MG63 (cell line): ENCODE data around the gene EEFSEC. TPM values are rescaled to one million over a fixed set of nuclear protein-coding genes. Genes with fewer than 3 reads are reported as not detected.

Source experiments
- DNase-seq: peaks from one replicate; pipeline ENCODE4 v3.0.0-alpha.2; 2020
- H3K27me3 ChIP-seq: fragments of 250-450 bp; sonication (Bioruptor Pico); 2 replicates; pipeline ENCODE4 v1.5.1; 2020; ENCODE audit warnings: mild to moderate bottlenecking, moderate library complexity
- H3K36me3 ChIP-seq: fragments of 250-450 bp; sonication (Bioruptor Pico); 2 replicates; pipeline ENCODE4 v1.5.1; 2020; ENCODE audit warnings: mild to moderate bottlenecking, moderate library complexity
- H3K4me3 ChIP-seq: fragments of 250-450 bp; sonication (Bioruptor Pico); 2 replicates; pipeline ENCODE4 v1.5.1; 2020; ENCODE audit warnings: mild to moderate bottlenecking, moderate library complexity
- H3K9me3 ChIP-seq: fragments of 250-450 bp; sonication (Bioruptor Pico); 2 replicates; pipeline ENCODE4 v1.5.1; 2020; ENCODE audit warnings: mild to moderate bottlenecking, moderate library complexity
- total RNA-seq: library from RNA; depleted of rRNA; stranded (reverse); fragments of >200 nt; shearing (Covaris generic); gene quantifications from 2 replicates; pipeline ENCODE4 v1.2.3, GENCODE V29; 2014; ENCODE audit warnings: low replicate concordance

The EEFSEC gene
- total RNA-seq, 1 experiment from 2014 or later, result 6.8 TPM

DNA sequence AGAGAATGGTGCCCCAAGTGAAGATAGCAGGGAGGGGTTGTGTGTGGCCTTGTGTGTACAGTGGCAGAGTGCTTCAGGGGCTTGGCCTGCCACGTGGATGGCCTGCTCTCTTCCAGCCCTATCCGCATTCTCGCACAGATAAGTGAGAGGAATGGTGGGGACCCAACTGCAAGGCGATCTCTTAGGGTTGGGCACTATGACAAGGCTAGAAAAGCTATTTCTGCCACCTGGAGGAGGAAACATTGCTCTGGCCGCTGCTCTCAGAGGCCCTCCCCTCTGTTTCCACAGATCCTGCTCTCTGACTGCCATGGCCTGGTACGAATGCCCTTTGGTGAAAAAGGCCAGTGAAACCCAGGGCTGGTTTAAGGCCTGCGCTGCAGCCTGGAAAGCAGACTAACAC is 20.6 kb downstream of the EEFSEC start:
- no peaks in the 10 kb centered on the region for H3K9me3 ChIP-seq
- no peak overlapping the region for H3K4me3 ChIP-seq
- H3K27me3 ChIP-seq, result no peaks in the 10 kb centered on the region
- no peak for DNase-seq
- H3K36me3 ChIP-seq, result no peaks in the 10 kb centered on the region

DNA sequence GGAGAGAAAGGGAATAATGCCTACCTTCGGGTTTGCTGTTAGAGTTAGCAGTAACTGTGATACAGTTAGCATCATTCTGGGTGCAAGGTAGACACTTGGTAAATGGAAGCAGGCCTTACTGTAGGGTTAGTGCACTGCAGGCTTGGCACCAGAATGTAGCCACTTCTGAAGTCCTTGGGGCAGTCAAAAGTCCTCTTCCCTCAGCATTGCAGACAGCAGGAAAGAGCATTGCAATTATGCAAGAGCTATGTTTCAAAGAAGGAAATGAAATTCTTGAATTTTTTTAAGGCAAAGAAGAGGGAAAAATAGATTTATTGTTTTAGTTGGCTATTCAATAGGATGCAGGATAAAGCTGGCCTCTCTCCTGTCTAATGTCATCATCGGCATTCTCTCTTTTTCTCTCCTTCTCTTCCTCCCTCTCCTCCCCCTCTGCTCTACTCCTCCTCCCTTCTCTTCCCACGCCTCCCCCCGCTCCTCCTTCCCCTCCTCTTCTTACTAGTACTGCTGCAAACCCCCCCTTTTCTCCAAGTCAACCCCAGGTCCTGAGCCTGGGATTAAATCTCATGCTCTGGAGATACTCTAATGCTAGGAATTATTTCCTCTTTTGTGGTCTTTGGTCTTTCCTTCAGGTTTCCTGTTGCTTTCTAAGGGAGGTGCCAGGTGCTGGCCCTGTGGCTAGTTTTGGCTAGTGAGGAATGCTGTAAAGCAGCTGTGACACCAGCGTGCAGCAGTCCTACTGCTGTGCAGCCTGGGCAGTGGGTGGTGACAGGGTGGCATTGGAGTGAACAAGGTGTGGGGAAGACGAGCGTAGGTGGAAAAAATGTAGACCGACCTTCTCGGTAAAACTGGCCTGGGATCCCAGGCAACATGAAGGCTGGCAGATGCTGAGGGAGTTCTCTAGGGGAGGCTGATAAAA is 21.7 kb downstream of the EEFSEC start:
- Histone ChIP-seq H3K36me3 (no peaks in the 10 kb centered on the region), H3K4me3 (no peak overlapping the region), H3K27me3 (no peaks in the 10 kb centered on the region), H3K9me3 (no peaks in the 10 kb centered on the region)
- DNase-seq, result no peak

DNA sequence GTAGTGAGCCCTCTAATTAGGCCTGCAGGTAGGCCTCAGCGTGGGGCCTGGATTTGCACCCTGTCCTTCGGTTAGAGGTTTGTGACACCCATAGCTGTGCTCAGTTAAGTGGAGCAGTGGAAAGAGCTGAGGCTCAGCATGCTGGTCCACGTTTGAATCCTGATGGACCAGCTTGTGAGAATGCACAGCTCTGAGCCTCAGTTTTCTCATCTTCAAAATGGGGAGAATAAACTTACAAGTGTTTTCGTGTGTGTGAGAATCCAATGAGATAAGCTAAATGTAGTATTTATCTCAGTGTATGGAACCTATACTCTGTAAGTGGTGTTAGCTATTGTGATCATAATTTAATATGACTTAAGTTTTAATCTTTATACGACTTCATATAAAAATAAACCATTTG is 22.5 kb downstream of the EEFSEC start:
- H3K4me3 ChIP-seq, result no peak overlapping the region
- no peaks in the 10 kb centered on the region for H3K9me3 ChIP-seq
- DNase-seq, result no peak
- no peaks in the 10 kb centered on the region for H3K27me3 ChIP-seq
- no peaks in the 10 kb centered on the region for H3K36me3 ChIP-seq

DNA sequence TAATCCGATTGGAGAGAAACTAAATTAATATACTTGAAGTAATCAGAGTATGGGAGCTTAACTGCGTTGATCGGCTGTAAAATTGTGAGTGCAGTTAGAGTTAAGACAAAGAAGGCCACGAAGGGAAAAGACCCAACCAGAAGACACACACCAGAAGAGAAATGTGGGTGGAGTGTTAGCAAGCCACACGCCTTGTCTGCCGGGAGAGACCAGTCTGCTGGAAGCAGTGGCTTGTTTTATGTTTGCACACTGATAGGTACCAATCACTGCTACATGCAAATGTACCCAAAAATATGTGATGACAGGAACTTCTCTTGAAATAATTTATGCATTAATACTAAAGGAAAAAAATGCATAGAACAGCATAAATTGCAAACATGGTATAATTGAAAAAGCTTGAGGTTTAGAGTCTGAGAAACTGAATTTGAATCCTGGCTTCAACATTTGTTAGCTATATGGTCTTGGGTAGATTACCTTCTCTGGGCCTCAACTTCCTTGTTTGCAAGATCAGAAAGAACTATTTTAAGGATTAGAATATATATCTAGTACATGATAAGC is 23.1 kb downstream of the EEFSEC start:
- no peak for DNase-seq
- Histone ChIP-seq H3K36me3 (no peaks in the 10 kb centered on the region), H3K4me3 (no peak overlapping the region), H3K9me3 (no peaks in the 10 kb centered on the region), H3K27me3 (no peaks in the 10 kb centered on the region)

DNA sequence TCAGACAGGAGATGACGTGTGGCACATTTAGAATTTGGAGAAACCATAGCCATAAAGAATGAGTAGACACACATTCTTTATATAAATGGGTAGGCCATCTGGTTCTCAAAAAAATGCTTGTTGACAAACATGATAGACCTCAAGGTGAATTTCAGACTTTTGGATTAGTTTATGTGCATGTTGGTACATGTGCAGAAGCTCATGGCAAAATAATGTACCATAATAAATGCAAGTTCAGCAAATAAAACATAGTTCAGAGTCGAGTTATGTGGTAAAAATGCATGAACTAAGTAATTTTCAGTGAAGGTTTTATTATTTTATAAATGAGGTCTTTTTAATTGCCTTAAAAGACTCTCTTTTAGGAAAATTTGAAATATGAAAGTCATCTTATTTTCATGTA is 24.6 kb downstream of the EEFSEC start:
- DNase-seq, result no peak
- Histone ChIP-seq H3K9me3 (no peaks in the 10 kb centered on the region), H3K27me3 (no peaks in the 10 kb centered on the region), H3K36me3 (no peaks in the 10 kb centered on the region), H3K4me3 (peak overlapping the region; percentile 39)

DNA sequence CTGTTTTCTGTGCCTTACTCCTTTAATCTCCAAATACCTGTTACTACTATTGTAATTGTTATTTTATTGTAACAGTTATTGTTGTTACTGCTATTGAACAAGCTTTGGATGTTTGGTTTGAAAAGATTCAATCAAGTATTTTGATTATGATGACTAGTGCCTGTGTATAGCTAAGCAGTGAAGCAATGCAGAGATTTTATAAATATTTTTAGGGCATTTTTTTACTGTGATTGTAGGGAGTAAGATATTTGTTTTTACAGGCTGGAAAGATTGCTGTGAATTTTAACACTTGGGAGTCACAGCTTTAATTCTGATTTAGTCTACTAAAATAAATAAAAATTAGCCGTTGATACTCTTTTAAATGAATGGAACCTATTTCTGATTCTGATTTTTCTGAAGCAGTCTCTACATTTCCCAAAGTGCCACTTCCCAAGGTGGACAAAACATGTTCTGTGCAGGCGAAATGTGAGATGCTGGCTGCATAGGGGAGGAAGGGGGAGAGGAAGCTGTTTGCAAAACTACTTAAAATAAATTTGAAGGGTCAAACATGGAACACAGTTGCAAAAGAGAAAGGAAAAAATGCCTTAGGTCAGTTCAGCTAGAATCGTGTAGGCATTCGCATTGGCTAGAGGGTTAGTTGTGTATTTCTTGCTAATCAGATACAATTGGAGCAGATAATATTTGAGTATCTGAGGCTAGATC is 25.7 kb downstream of the EEFSEC start:
- no peaks in the 10 kb centered on the region for H3K36me3 ChIP-seq
- no peaks in the 10 kb centered on the region for H3K9me3 ChIP-seq
- DNase-seq, result no peak
- H3K27me3 ChIP-seq, result no peaks in the 10 kb centered on the region
- peak overlapping the region; percentile 39 for H3K4me3 ChIP-seq

DNA sequence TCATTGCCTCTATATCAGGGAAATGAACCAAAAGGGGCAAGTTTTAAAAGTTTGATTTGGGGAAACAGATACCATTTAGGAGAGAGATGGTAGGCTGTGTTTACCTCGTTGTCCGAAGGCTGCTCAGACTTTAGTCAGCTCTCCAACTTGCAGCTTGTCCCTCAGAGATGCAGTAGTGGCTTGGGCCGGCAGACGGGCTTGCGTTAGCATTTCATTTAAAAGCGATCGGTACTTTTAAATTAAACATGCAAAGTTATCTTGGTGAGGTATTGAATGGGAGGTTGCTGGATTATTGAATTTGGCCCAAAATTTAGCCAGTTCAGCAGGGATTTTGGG is 26.2 kb downstream of the EEFSEC start:
- Histone ChIP-seq H3K36me3 (no peaks in the 10 kb centered on the region), H3K27me3 (no peaks in the 10 kb centered on the region), H3K9me3 (no peaks in the 10 kb centered on the region), H3K4me3 (peak overlapping the region; percentile 39; the same call in 1 of the 2 replicates)
- DNase-seq, result no peak

DNA sequence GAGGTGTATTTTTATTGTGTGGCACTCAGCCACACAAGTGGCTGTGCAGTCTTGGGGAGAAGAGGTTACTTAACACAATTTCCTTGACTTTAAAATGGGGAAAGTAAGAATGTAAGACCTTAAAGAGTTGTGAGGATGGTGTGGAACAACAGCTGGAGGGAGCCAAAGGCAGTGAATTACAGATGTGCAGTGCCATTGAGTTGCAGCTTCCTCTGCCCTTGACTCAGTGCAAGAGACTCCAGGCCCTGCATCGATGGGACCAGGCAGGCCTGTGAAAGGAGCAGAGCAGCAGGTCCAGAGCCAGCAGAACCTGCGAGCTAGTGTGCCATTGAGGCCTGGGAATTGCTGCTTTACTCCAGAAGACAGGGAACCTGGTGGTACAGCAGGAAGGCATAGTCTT is 27.2 kb downstream of the EEFSEC start:
- H3K27me3 ChIP-seq, result no peaks in the 10 kb centered on the region
- no peaks in the 10 kb centered on the region for H3K9me3 ChIP-seq
- no peak for DNase-seq
- H3K36me3 ChIP-seq, result no peaks in the 10 kb centered on the region
- H3K4me3 ChIP-seq, result no peak overlapping the region

DNA sequence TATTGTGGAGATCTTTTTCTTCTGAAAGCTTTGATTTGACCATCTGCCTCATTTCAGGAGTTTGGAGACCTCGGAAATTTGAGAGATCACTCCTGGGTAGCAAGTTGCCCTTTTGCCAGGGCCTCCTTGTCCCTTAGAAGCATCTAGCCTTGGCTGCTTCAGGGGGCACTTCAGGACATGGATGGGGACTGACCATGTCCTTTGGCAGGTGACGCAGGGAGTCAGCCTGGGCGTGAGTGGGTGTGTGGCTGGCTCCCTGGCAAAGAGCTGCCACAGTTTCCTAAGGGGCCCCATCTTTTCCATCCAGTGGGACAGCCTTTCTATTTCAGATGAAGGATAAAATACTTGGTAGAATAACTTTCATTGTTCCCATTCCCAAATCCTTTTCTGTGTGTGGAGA is 27.6 kb downstream of the EEFSEC start:
- H3K27me3 ChIP-seq, result no peaks in the 10 kb centered on the region
- H3K4me3 ChIP-seq, result no peak overlapping the region
- no peaks in the 10 kb centered on the region for H3K9me3 ChIP-seq
- H3K36me3 ChIP-seq, result no peaks in the 10 kb centered on the region
- DNase-seq, result no peak

DNA sequence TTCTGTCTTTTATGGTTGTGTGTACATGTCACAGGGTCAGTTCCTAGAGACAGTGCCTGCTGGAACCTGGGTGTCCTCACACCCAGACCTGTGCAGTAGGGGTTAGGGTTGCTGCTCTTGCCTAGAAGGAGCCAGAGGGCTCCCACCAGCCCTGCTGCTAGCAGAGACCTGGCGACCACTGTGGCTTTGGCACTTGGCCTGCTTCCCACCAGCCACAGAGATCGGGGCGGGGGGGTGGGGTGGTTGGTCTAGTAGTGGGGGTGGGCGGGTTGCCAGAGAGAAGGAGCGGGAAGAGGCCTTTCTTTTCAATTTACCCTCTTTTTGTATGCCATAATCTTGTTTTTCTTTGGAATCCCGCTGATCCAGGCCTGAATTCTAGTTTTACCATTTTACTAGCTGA is 29.4 kb downstream of the EEFSEC start:
- Histone ChIP-seq H3K9me3 (no peaks in the 10 kb centered on the region), H3K4me3 (no peak overlapping the region), H3K36me3 (no peaks in the 10 kb centered on the region), H3K27me3 (no peaks in the 10 kb centered on the region)
- no peak for DNase-seq

DNA sequence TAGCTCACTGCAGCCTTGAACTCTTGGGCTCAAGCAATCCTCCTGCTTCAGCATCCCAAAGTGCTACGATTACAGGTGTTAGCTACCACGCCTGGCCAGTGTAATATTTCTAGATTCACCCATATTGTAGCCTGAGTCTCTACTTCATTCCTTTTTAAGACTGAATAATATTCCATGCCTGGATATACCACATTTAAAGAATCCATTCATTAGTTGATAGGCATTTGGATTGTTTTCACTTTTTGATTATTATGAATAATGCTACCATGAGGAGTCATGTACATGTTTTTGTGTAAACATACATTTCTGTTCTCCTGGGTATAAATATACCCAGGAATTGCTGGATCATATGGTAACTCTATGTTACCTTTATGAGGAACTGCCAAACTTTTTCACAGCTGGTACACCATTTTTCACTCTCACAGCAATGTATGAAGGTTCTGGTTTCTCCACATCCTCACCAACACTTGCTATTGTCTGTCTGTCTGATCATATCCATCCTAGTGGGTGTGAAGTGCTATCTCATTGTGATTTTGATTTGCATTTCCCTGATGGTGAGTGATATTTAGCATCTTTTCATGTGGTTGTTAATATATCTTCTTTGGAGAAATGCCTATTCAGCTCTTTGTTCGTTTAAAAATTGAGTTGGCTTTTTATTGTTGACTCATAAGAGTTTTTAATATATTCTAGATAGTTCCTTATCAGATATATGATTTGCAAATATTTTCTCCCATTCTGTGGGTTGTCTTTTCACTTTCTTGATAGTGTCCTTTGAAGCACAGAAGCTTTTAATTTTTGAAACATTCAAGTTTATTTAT is 32.6 kb downstream of the EEFSEC start:
- H3K27me3 ChIP-seq, result no peaks in the 10 kb centered on the region
- no peaks in the 10 kb centered on the region for H3K9me3 ChIP-seq
- DNase-seq, result no peak
- no peaks in the 10 kb centered on the region for H3K36me3 ChIP-seq
- H3K4me3 ChIP-seq, result no peak overlapping the region

DNA sequence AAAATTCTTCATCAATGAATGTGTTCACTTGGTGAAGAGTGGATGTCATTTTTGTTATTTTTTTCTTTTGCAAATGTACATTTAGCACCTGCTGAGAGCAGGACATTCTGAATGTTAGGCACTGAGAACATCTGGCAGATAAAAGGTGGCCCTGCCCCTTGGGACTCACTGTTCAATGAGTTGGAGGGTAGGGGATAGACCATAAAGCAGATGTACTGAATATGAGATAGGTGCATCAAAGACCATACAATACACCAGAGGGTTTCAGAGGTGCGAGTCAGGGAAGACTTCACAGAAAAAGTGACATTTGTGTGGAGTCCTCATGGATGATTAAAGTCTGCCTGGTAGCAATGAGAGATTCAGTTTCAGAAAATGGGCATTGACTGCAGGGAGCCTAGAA is 34.2 kb downstream of the EEFSEC start:
- DNase-seq, result no peak
- Histone ChIP-seq H3K36me3 (no peaks in the 10 kb centered on the region), H3K27me3 (no peaks in the 10 kb centered on the region), H3K9me3 (no peaks in the 10 kb centered on the region), H3K4me3 (no peak overlapping the region)

DNA sequence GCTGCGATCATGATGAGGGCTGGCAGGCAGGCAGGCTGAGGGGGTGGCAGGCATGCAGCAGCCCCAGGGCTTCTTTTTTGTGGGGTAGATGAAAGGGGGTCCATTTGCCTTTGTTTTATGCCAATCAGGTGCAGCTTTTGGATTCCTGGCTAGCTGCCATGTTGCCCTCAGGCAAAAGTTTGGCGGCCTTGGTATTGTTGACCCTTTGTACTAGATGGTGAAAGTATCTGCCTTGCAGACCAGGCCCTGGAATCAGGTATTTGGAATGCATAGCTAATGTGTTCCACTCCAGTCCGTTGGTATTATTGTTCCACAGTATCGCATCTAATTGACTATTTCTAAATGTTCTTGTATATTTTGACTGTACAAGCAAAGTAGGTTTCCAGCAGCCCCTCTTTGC is 35.0 kb downstream of the EEFSEC start:
- H3K36me3 ChIP-seq, result no peaks in the 10 kb centered on the region
- no peak overlapping the region for H3K4me3 ChIP-seq
- no peak for DNase-seq
- H3K9me3 ChIP-seq, result no peaks in the 10 kb centered on the region
- H3K27me3 ChIP-seq, result no peaks in the 10 kb centered on the region

DNA sequence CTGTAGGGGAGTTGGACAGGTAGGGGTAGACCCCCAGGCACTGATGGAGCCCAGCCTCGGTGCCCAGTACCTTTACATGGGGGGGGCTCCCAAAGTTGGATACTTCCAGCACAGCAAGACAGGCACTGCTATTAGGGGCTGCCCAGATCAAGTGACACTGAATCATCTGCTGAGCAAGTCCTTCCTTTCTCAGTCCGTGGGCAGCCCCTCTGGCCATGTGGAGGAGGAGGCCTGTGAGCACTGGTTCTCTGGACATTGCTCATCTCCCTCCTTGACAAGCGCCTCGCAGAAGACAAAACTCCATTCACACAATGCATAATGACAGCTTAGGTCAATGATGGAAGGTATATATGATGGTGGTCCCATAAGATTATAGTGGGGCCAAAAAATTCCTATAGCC is 35.7 kb downstream of the EEFSEC start:
- Histone ChIP-seq H3K36me3 (no peaks in the 10 kb centered on the region), H3K9me3 (no peaks in the 10 kb centered on the region), H3K4me3 (no peak overlapping the region), H3K27me3 (no peaks in the 10 kb centered on the region)
- DNase-seq, result no peak

DNA sequence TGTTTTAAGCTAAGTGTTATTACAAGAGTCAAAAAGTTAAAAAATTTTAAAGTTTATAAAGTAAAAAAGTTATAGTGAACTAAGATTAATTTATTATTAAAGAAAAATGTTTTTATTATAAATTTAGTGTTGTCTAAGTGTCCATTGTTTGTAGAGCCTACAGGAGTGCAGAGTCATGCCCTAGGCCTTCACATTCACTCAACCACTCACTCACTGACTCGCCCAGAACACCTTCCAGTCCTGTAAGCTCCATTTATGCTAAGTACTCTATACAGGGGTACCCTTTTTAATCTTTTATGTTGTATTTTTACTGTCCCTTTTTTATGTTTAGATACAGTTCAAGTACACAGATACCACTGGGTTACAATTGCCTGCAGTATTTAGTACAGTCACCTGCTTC is 37.2 kb downstream of the EEFSEC start:
- DNase-seq, result no peak
- Histone ChIP-seq H3K36me3 (no peaks in the 10 kb centered on the region), H3K9me3 (no peaks in the 10 kb centered on the region), H3K27me3 (no peaks in the 10 kb centered on the region), H3K4me3 (no peak overlapping the region)

DNA sequence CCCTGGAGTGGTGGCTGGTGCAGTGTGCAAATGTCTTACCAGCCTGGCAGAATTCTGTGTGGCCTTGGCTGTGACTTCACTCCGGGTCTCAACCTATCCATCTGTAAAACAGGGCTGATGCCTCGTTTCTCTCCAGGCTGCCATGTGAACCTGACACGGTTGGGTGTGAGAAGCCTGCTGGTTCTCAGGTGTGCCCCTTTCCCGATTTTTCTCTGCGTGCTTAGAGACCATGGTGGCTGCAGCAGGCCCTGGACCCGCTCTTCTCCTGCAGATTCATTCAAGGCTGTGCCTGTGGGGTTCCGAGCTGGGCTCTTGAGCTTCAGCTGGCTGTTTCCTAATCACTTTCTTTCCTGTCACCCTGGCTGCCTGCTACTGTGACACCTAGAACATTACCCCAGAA is 38.9 kb downstream of the EEFSEC start:
- Histone ChIP-seq H3K4me3 (no peak overlapping the region), H3K36me3 (no peaks in the 10 kb centered on the region), H3K9me3 (no peaks in the 10 kb centered on the region), H3K27me3 (no peaks in the 10 kb centered on the region)
- DNase-seq, result no peak

DNA sequence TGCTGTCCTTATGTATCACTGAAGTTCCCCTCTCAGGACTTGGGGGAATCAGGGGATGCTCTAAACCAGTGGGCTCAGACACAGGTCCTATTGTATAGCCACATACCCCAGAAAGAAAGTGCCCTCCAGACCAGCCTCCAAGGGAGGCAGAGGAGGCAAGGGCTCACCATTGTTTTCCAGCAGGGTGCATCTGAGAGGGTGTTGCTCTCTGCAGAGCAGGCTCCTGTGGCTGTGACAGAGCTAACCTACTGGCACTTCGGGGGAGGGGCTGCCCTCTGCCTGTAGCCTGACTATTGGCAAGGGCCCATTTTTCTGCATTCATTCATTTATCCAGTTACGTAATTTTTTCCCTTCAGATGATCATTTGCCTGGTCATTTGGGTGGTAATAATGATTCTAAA is 39.9 kb downstream of the EEFSEC start:
- H3K9me3 ChIP-seq, result no peaks in the 10 kb centered on the region
- no peaks in the 10 kb centered on the region for H3K27me3 ChIP-seq
- no peak for DNase-seq

More for the DNA sequence above, 39.9 kb downstream of the EEFSEC start:
- Histone ChIP-seq H3K4me3 (no peak overlapping the region), H3K36me3 (no peaks in the 10 kb centered on the region)
